ENCODE data around the gene SNX18.

The SNX18 gene

GRCh38 chr5:54580997-54581811 lies 63.6 kb downstream of the SNX18 start:
- TF ChIP-seq, protein P1, sequence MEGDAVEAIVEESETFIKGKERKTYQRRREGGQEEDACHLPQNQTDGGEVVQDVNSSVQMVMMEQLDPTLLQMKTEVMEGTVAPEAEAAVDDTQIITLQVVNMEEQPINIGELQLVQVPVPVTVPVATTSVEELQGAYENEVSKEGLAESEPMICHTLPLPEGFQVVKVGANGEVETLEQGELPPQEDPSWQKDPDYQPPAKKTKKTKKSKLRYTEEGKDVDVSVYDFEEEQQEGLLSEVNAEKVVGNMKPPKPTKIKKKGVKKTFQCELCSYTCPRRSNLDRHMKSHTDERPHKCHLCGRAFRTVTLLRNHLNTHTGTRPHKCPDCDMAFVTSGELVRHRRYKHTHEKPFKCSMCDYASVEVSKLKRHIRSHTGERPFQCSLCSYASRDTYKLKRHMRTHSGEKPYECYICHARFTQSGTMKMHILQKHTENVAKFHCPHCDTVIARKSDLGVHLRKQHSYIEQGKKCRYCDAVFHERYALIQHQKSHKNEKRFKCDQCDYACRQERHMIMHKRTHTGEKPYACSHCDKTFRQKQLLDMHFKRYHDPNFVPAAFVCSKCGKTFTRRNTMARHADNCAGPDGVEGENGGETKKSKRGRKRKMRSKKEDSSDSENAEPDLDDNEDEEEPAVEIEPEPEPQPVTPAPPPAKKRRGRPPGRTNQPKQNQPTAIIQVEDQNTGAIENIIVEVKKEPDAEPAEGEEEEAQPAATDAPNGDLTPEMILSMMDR (IDR thresholded peaks at IDR 0.05; ENCODE audit: control insufficient read depth, insufficient read depth, low read depth, low read length, missing control alignments): no peak
- peak; percentile 37 for DNase-seq (ENCODE audit: low read depth)
- no peak overlapping the region; the same call in 1 of the 2 replicates for H3K4me3 ChIP-seq (ENCODE audit: control insufficient read depth, low read depth, low read length)

GRCh38 chr5:54581831-54582548 lies 64.4 kb downstream of the SNX18 start:
- H3K4me3 ChIP-seq (ENCODE audit: control insufficient read depth, low read depth, low read length): no peak overlapping the region
- TF ChIP-seq, protein P1 (IDR thresholded peaks at IDR 0.05; ENCODE audit: control insufficient read depth, insufficient read depth, low read depth, low read length, missing control alignments): no peak
- peak; percentile 32 for DNase-seq (ENCODE audit: low read depth)

DNA sequence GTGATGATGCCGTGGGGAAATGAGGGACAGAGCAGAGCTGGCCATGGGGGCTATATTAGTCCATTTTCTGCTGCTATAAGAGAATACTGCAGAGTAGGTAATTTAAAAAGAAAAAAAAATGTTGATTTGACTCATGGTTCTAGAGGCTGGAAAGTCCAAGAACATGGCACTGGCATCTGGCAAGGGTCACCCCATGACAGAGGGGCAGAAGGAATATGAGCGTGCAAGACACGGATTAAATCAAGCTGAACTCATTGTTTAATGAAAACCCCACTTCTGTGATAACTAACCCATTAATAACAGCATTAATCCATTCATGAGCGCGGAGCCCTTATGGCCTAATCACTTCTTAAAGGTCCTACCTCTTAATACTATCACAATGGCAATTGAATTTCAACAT lies 68.8 kb downstream of the SNX18 start:
- no peak for DNase-seq (ENCODE audit: low read depth)
- TF ChIP-seq, protein P1 (IDR thresholded peaks at IDR 0.05; ENCODE audit: control insufficient read depth, insufficient read depth, low read depth, low read length, missing control alignments): no peak
- no peak overlapping the region for H3K4me3 ChIP-seq (ENCODE audit: control insufficient read depth, low read depth, low read length)

DNA sequence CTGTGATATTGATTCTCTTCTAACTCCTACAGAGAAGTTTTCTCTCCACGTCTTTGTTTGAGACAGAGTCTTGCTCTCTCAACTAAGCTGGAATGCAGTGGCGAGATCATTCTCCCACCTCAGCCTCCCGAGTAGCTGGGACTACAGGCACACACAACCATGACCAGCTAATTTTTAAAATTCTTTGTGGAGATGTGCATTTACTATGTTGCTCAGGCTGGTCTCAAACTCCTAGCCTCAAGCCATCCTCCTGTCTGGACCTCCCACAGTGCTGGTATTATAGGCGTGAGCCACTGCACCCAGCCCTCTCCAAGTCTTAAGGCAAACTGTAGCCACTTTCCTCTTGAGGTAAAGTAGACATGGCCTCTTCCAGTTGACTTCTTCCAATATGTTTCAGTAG lies 72.2 kb downstream of the SNX18 start:
- no peak overlapping the region for H3K4me3 ChIP-seq (ENCODE audit: control insufficient read depth, low read depth, low read length)
- TF ChIP-seq, protein P1 (IDR thresholded peaks at IDR 0.05; ENCODE audit: control insufficient read depth, insufficient read depth, low read depth, low read length, missing control alignments): no peak

GRCh38 chr5:54590824-54591223 lies 73.3 kb downstream of the SNX18 start:
- TF ChIP-seq, protein P1 (IDR thresholded peaks at IDR 0.05; ENCODE audit: control insufficient read depth, insufficient read depth, low read depth, low read length, missing control alignments): no peak
- DNase-seq (ENCODE audit: low read depth): no peak
- H3K4me3 ChIP-seq (ENCODE audit: control insufficient read depth, low read depth, low read length): no peak overlapping the region

More for the DNA sequence above, 72.2 kb downstream of the SNX18 start:
- DNase-seq (ENCODE audit: low read depth): no peak

GRCh38 chr5:54593779-54594178 lies 76.2 kb downstream of the SNX18 start:
- H3K4me3 ChIP-seq (ENCODE audit: control insufficient read depth, low read depth, low read length): no peak overlapping the region
- TF ChIP-seq, protein P1 (IDR thresholded peaks at IDR 0.05; ENCODE audit: control insufficient read depth, insufficient read depth, low read depth, low read length, missing control alignments): no peak
- no peak for DNase-seq (ENCODE audit: low read depth)
